ENCODE results near the gene NADSYN1. TPM values are rescaled to one million over a fixed set of nuclear protein-coding genes. Genes with fewer than 3 reads are reported as not detected.
A peak's percentile ranks its signal among the peaks of the same experiment; 100 is the strongest.

The NADSYN1 gene
- total RNA-seq, 1 donor from 2014 or later, result 58.9 TPM

DNA sequence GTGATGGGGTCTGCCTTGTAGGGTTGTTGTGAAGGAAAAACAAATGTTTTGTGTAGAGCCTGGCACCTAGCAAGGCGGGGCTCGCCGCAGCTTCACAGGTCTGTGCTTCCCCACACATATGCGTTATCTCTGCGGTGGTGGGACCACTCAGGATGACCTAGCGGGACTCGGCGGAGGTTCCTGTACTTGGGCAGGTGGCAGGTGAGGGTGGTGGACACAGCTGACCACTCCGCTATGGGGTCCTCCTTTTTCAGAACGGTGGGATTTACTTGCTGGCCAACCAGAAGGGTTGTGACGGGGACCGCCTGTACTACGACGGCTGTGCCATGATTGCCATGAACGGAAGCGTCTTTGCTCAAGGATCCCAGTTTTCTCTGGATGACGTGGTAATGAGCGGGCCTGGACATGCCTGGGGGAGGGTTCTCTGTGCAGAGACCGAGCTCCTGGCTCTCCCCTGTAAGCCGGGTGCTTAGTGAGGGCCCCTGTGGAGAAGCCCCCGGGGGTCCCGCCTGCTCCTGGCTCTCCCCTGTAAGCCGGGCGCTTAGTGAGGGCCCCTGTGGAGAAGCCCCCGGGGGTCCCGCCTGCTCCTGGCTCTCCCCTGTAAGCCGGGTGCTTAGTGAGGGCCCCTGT lies 21.3 kb downstream of the NADSYN1 start:
- no peak for DNase-seq

- no peak for DNase-seq
Measured at GRCh38 chr11:71474771-71475483, 21.9 kb downstream of the NADSYN1 start.

GRCh38 chr11:71476031-71476430 lies 23.0 kb downstream of the NADSYN1 start:
- no peak for DNase-seq

GRCh38 chr11:71476926-71477640 lies 24.1 kb downstream of the NADSYN1 start:
- DNase-seq, result no peak

GRCh38 chr11:71477641-71478527 lies 24.9 kb downstream of the NADSYN1 start:
- DNase-seq, result no peak

- DNase-seq, result no peak
Measured at GRCh38 chr11:71478528-71478840, 25.5 kb downstream of the NADSYN1 start.

GRCh38 chr11:71481101-71481960 lies 28.3 kb downstream of the NADSYN1 start:
- peak; percentile 59 for DNase-seq

- DNase-seq, result no peak
Measured at GRCh38 chr11:71482216-71482615, 29.2 kb downstream of the NADSYN1 start.

- DNase-seq, result no peak
Measured at GRCh38 chr11:71482746-71483364, 29.9 kb downstream of the NADSYN1 start.

- no peak for DNase-seq
Measured at GRCh38 chr11:71483692-71484091, 30.7 kb downstream of the NADSYN1 start.

- DNase-seq, result no peak
Measured at GRCh38 chr11:71484248-71485062, 31.5 kb downstream of the NADSYN1 start.

DNA sequence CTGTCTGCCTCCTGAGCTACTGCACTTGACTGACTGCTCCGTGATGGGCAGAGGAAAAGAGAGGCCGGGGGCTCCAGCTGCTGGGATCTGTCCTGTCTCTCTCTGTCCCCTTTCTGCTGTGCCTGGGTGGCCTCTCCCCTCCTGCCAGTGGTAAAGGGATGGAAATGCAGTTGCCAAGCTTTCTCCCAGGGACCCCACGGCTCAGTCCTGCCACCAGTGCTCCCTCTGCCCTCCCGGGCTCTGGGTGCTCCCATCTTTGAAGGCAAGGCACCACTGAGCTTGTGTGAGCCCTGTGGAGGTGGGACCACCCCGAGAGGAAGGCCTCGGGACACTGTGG lies 32.0 kb downstream of the NADSYN1 start:
- no peak for DNase-seq

DNA sequence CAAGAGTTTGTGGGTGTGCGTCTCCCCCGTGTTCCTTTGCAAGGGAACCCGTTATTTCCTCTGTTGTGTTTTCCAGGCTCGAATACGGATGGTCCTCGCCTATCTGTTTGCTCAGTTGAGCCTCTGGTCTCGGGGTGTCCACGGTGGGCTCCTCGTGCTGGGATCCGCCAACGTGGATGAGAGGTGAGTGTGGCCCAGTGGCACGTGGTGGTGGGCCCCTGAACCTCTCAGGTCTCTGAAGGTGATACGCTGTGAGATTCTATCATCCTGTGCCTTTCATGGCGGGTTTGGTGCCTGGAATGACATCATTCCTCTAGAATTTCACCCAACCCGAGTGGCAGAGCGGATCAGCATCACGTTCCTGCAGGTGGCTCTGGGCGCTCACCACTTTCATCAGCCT lies 32.5 kb downstream of the NADSYN1 start:
- no peak for DNase-seq

DNA sequence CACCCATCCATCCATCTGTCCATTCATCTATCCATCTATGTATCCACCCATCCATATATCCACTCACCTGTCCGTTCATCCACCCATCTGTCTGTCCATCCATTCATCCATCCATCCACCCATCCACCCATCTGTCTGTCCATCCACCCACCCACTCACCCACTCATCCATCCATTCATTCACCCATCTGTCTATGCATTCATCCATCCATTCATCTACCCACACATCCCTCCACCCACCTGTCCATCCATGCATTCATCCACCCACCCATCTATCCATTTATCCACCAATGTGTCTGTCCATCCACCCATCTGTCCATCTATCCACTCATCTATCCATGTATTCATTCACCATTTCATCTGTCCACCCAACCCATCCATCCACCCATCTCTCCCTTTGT lies 33.3 kb downstream of the NADSYN1 start:
- DNase-seq, result no peak

GRCh38 chr11:71488681-71489270 lies 35.8 kb downstream of the NADSYN1 start:
- no peak for DNase-seq

DNA sequence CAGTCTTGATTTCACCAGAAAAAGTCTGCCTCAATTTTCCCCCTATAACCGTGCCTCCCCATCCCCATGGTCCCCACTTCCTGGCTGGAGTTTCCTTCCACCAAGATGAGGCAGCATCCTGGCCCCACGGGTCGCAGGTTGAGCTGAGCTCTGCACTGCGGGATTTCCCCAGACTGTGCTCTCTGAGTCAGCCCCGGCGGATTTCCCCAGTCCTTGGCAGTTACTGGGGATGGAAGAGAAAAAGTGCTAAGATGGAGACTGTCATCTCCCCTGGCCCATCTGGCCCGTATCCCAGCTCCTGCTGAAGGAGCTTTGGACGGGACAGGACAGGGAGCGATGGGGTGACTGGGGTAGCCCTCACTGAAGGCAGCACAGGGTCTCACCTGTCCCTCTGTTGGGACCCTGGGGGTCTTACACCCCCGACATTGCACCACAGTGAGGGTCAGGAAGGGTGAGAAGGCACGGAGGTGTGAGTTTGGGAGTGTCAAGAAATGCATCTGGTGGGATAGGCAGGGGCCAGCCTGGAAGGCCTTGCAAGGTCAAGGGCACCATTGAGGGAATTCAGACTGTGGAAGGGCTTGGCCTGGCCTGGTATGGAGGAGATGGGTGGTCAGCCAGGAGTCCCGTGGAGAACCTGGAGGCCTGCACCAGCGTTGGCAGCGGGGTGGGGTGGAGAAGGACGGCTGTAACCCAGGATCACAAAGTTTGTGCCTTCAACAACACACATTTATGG lies 36.5 kb downstream of the NADSYN1 start:
- DNase-seq, result no peak

- DNase-seq, result no peak
Measured at GRCh38 chr11:71490044-71490730, 37.2 kb downstream of the NADSYN1 start.

DNA sequence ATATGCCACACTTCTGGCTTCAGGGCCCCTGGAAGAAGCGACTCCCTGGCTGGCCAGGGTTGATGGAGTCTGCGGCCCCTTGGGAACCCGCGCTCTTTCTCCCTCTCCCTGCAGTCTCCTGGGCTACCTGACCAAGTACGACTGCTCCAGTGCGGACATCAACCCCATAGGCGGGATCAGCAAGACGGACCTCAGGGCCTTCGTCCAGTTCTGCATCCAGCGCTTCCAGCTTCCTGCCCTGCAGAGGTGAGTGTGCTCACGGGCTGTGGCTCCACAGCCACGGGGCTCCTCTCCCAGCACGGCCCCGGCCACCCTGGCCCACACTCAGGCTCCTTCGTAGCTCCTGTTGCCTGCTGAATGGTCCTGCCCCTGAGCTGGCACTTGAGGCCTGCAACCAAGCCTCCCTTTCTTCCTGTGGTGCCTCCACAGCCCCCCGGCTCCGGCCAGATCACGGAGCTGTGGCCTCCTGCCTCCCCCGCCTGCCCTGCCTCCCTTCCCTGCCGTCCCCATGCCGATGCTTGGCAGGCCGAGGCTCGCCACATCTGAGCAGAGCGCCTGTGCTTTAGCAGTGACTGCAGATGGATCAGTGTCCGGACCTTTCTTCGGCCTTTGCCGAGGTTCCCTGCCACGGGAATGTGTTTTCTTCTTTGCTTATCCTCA lies 37.9 kb downstream of the NADSYN1 start:
- no peak for DNase-seq

Measured in tongue (tissue), 2 donors.